KOPT-K1 (cell line): ENCODE measurements around the gene DOCK10.
"Not testable (repeated sequence)": the region's sequence is repeated elsewhere in the genome, so short reads cannot be mapped to it uniquely, and the experiment has no call there.

Source experiments
- H3K27ac ChIP-seq: fragments of 200-600 bp; sonication (generic); 2 replicates; pipeline ENCODE4 v1.5.1; 2016; ENCODE audit warnings: antibody characterized with exemption, mild to moderate bottlenecking, low read depth, low read length; ENCODE audit not compliant: poor library complexity, severe bottlenecking
- H3K36me3 ChIP-seq: fragments of 200-600 bp; sonication (generic); 2 replicates; pipeline ENCODE4 v1.5.1; 2017; ENCODE audit warnings: antibody characterized with exemption, mild to moderate bottlenecking, low read length, moderate library complexity; ENCODE audit not compliant: insufficient read depth
- H3K9me3 ChIP-seq: fragments of 200-600 bp; sonication (generic); 2 replicates; pipeline ENCODE4 v1.5.1; 2017; ENCODE audit warnings: antibody characterized with exemption, low read length, mild to moderate bottlenecking; ENCODE audit not compliant: insufficient read depth, poor library complexity, severe bottlenecking

The DOCK10 gene

DNA sequence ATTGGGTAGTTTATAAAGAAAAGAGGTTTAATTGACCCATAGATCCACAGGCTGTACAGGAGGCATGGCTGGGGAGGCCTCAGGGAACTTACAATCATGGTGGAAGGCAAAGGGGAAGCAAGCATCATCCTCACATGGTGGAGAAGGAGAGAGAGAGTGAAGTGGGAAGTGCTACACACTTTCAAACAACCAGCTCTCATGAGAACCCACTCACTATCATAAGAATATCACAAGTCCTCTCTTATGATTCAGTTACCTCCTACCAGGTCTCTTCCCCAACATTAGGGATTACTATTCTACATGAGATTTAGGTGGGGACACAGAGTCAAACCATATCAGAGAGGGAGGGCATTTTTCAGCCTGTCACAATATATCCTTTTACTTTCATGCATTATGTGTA lies 22.7 kb upstream of the DOCK10 start:
- no peaks in the 10 kb centered on the region for H3K36me3 ChIP-seq
- H3K27ac ChIP-seq = no peak overlapping the region
- peaks cover 16% of the 10 kb centered on the region for H3K9me3 ChIP-seq

DNA sequence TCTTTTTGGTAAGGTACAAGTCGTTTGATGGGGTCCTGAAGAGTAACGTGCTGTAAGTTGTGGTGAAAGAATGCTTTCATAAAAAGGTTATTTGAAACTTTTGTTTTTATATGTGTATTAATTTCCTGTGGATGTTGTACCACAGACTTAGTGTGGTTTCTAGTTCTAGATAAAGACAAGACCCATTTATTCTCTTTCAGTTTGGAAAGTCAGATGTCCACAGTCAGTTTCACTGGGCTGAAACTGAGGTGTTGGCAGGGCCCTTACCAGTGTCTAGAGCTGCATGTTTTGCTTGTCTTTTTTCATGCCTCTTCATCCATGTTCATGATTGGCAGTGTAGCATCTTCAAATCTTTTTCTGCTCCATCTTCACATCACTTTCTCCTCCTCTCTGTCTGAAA lies 22.1 kb upstream of the DOCK10 start:
- Histone ChIP-seq H3K27ac (no peak overlapping the region), H3K36me3 (no peaks in the 10 kb centered on the region), H3K9me3 (peaks cover 20% of the 10 kb centered on the region)

DNA sequence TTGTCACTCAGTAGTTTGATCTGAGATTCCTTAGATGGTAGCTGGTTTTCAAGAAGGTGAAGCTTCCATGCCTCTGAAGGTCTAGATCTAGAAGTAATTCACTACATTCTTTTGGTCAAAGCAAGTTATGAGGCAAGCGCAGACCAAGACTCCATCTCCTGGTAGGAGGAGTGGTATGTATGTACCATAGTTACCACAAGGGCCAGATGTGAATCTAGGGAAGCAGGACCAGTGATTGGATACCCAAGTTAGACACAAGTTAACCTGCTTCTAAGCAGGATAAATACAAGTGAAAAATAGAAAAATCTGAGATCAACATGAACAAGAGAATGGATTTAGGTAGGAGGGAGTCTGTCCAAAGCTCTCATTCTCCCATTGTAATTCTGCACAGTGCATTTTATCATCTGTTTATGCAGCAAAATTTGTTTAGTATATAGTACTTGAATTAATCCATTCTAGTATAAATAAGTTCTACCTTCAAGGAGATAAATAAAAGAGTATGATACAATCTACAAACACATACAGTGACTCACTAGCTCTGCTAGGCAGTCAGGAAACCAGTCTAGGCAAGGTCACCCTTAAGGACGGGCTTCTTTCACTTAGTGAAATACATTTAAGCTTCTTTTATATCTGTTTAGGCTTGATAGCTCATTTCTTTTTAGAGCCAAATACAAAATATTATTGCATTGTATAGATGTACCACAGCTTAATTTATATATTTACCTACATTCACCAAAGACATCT lies 14.2 kb upstream of the DOCK10 start:
- no peak overlapping the region for H3K27ac ChIP-seq
- H3K36me3 ChIP-seq = no peaks in the 10 kb centered on the region
- H3K9me3 ChIP-seq = peaks cover 10% of the 10 kb centered on the region

DNA sequence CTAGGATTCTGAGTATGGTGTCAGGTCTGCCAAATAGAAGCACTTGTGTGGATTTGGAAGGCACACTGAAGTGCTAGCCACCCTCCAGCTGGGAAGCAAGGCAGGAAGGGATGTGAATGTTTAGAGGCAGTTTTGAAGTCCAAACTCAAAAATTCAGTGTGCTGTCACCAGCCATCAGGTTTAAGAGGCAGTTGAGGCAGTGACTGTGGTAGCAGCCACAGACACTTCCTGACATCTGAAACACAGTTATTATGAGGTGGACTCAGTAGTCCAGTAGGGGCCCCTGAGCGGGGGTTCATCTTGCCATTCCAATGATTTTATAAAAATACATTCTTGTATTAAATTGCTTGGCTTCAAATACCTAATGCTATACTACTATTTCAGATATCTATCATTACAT lies 13.4 kb upstream of the DOCK10 start:
- H3K9me3 ChIP-seq = peaks cover 10% of the 10 kb centered on the region
- H3K36me3 ChIP-seq = no peaks in the 10 kb centered on the region
- no peak overlapping the region for H3K27ac ChIP-seq

DNA sequence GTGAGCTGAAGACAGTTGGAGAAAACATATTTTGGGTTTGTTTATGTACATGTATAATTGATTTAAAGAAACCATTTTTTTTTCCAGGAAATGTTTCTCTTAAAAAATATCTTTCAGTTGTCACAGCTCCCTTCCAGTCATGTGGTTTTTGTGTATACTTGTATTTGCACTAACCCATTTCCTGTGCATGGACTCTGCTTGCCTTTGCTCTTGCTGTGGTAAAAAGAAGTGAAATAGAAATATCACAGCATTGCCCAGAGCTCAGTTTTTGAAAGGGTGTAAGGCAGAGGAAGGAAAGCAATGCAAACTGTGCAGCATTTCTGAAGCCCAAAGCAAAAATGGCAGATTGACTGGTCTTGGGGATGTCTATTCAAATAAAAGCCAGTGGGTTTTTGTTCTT lies 10.4 kb upstream of the DOCK10 start:
- Histone ChIP-seq H3K27ac (peak overlapping the region; percentile 68), H3K9me3 (no peaks in the 10 kb centered on the region), H3K36me3 (no peaks in the 10 kb centered on the region)

DNA sequence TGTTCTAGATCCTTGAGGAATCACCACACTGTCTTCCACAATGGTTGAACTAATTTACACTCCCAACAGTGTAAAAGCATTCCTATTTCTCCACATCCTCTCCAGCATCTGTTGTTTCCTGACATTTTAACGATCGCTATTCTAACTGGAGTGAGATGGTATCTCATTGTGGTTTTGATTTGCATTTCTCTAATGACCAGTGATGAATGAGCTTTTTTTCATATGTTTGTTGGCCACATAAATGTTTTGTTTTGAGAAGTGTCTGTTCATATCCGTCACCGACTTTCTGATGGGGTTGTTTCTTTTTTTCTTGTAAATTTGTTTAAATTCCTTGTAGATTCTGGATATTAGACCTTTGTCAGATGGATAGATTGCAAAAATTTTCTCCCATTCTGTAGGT lies 5.2 kb upstream of the DOCK10 start:
- H3K36me3 ChIP-seq, H3K27ac ChIP-seq, H3K9me3 ChIP-seq: not testable (repeated sequence)

DNA sequence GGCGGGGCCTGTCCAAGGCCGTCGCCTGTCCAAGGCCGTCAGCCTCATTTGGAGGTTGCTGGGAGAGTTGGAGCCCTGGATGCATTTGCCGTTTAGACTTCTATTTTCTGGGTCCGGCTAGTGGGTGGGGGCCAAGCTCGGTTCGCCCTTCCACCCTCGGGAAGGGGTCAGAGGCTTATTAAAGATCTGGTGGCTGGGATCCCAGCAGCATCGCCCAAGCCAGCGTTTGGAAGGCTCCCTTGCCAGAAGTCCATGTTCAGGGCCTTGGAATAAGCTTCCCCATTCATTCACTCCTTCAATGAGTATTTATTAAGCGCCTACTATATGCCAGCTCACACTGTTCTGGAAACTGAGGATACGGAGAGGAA lies 516 bp upstream of the DOCK10 start:
- Histone ChIP-seq H3K36me3 (no peaks in the 10 kb centered on the region), H3K27ac (peak overlapping the region; percentile 78), H3K9me3 (no peaks in the 10 kb centered on the region)

DNA sequence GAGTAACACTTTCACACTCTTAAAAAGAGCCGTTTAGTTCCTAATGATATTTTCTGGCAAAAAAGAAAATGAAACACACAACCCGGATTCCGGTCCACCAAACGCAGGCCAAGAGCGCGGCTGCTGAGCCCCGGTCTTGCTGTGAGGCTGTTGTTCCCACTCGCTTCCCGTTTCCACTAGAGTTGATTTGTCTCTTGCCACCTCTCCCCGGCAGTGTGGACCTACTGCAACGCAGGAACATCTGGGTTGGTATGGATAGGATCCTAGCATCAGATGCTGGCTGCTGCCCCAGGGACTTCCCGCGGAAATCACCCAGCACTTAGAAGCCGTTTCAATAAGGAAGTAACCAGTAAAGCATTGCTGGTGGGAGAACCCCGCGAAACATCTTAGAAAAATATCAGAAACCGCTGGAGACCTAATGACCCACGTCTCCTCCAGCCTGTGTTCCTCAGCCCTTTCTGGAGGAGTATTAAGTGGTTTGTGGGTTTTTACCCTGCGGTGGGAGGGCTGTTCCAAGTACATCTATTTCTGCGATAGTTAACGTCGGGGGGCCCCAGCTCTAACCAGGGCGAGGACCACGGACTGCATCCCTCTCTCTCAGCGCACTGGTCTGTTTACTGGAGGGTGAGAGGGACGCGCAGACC lies 939 bp downstream of the DOCK10 start:
- H3K27ac ChIP-seq = peak overlapping the region; percentile 78

DNA sequence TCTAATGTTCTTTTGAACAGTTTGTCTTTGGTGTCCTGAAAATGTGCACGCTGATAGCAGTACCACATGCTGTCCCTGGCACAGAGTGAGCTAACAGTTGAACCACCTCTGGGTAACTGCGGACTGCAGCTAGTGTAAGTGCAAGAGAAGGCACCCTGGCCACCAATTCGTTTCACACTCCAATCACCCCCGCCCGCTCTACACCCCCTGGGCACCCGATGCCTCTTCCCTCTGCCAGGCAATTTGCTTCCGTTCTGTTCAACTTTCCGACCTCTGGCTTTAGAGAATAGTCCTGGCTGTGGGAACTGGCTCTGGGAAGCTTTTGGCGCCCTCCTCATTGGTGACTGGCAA lies 1.4 kb downstream of the DOCK10 start:
- H3K9me3 ChIP-seq = no peaks in the 10 kb centered on the region
- H3K36me3 ChIP-seq = no peaks in the 10 kb centered on the region
- H3K27ac ChIP-seq = peak overlapping the region; percentile 78

More for the DNA sequence above, 939 bp downstream of the DOCK10 start:
- no peaks in the 10 kb centered on the region for H3K36me3 ChIP-seq
- H3K9me3 ChIP-seq = no peaks in the 10 kb centered on the region

DNA sequence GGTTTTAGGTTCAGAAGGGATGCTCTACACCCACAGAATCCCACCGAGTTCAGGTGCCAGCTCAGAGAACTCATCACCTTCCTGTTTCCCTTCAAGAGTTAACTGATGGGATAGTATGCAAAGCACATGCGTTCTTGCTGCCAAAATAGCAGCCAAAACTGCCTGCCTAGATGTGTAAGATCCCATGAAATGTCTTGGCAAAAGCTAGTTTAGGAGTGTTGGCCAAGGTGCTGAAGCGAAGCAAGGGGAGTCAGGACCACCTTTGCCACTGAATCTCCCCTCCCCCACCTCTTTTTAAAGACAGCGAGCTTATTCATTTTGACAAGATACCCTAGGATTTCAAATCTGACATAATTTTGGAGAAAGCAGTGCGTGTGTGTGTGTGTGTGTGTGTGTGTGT lies 2.1 kb downstream of the DOCK10 start:
- 0 out of 2 replicates have a peak, but pooled peaks cover under 1% of the 10 kb centered on the region for H3K36me3 ChIP-seq

DNA sequence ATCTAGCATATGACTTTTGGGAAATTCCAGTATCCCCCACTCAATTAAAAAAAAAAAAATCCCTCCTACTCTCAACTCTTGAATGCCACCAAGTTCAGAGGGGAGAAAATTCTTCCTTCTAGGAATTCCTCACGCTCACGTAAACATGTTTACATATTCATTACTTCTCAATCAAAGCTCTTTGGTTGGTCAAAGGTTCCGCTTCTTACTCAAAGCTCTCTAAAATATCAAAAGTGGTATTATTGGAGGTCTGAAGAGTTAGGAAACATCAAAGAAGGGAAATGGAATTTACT lies 4.1 kb downstream of the DOCK10 start:
- Histone ChIP-seq H3K36me3 (0 out of 2 replicates have a peak, but pooled peaks cover 11% of the 10 kb centered on the region), H3K27ac (no peak overlapping the region), H3K9me3 (no peaks in the 10 kb centered on the region)

More for the DNA sequence above, 2.1 kb downstream of the DOCK10 start:
- no peaks in the 10 kb centered on the region for H3K9me3 ChIP-seq
- H3K27ac ChIP-seq = no peak overlapping the region

DNA sequence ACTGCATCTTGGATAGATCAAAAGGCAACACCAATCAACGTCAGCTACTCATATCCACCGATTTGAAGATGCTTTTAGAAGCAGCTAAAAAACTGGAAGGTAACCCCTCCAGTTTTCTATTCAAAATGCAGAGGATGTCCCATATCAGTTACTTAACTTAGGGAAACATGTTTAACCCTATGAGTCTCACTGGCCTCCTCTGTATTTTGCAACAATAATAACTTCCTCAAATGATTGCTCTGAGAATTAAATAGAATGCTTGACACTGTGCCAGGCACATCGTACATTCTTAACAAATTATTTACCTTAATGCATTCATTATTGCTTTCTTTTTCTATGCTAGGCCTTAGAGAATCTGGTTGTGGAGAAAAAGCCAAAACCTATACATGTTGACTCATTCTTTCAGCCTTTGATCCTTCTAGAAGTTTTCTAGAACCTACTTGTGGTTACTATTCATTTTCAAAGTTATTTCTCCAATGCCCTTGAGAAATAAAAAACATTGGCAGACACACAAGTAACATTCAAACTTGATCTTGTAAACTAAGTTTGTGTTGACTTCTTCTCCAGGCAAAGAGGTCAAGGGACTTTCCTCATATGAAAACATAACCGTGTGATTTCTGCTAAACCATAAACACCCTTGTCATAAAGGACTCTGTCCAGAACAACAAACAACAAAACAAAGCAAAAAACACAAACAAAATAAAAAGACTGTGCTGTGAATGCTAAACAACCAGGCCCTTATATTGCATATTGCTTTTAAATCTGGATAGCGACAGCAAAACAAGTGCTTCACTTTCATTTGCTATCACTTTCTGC lies 4.6 kb downstream of the DOCK10 start:
- 0 out of 2 replicates have a peak, but pooled peaks cover 11% of the 10 kb centered on the region for H3K36me3 ChIP-seq
- no peak overlapping the region for H3K27ac ChIP-seq
- H3K9me3 ChIP-seq = no peaks in the 10 kb centered on the region

DNA sequence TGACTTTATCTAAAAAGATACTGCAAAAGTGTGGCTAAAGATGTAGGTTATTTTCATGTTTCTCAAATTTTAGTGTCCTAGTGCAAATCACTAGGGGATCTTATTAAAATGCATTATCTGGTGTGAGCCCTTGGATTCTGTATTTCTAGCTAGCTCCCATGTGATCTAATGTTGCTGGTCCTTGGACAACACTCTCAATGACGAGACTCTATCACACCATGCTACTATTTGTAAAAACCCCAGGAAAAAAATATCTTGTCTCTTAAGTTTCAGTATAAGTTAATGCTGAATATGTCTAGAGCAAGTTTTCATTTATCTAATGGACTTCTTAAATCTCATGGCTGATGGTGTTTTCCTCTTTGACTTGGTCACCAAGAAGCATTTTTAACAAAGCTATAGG lies 5.8 kb downstream of the DOCK10 start:
- Histone ChIP-seq H3K27ac (no peak overlapping the region), H3K9me3 (no peaks in the 10 kb centered on the region), H3K36me3 (0 out of 2 replicates have a peak, but pooled peaks cover 13% of the 10 kb centered on the region)

DNA sequence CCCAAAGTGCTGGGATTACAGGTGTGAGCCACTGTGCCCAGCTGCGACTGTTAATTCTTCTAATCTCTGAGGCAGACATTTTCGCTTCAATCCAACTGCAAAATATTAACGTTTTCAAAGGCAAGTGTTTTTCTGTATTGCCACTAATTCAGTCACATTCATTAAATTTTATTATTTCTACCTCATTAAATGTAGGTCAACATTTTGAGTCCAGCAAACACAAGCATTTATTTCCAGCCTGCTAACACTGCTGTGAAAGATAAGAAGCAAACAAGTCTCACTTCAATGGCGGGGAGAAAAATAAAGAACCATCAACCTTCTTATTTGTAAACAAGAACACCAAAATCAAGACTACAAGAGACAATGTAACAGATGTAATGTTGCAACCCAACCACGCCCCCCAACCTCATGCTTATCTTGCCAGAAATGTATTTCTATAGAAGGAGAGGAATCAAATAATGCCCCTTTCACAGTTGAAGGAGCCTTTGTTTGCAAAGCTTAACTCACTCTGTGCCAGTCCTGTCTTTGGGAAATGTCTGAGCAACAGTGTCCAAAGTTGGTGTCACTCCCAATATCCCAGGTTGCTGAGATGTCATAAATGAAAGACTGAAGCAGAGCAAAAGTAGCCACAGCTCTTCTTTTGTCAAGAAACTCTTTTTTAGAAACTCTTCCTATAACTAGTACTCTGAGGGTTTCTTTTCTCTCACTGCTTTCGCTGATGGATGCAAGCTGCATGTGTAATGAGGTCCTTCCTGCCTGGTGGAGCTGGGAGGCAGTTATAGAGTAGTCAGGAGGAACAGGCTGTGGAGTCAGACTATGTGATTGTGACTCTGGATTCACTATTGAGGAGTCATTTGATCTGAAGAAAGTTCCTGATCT lies 8.6 kb downstream of the DOCK10 start:
- H3K36me3 ChIP-seq = 0 out of 2 replicates have a peak, but pooled peaks cover 19% of the 10 kb centered on the region
- no peaks in the 10 kb centered on the region for H3K9me3 ChIP-seq
- no peak overlapping the region for H3K27ac ChIP-seq

DNA sequence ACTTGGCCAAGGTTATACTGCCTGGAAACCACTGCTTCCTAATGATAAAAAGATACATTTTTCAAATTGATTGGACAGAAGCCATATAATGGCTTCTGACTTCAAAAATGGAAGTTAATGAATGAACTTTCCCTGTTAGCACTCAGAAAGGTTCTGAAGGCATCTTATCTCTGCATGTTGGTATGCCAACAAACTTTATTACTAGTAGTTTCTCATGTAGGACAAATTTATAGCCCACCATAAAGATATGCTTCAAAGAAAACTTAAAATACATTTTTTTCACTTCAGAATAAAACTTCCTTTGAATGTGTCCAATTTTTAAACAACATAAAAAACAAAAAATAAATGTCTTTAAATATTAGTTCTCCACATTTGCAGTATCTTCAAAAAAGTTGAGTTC lies 10.0 kb downstream of the DOCK10 start:
- 0 out of 2 replicates have a peak, but pooled peaks cover 19% of the 10 kb centered on the region for H3K36me3 ChIP-seq
- H3K9me3 ChIP-seq = no peaks in the 10 kb centered on the region
- no peak overlapping the region for H3K27ac ChIP-seq
